HG02623 (cell line): ENCODE data around the gene CORO7.
A peak's percentile ranks its signal among the peaks of the same experiment; 100 is the strongest.
"Not testable (repeated sequence)": the region's sequence is repeated elsewhere in the genome, so short reads cannot be mapped to it uniquely, and the experiment has no call there.

Source experiments
- ATAC-seq: cut with Tn5 transposase; IDR thresholded peaks from one replicate; pipeline ENCODE4 v1.9.1; 2021; ENCODE audit warnings: moderate library complexity; ENCODE audit not compliant: unreplicated experiment

Gene CORO7

GRCh38 chr16:4358831-4359561, 57.4 kb downstream of the CORO7 start:
- ATAC-seq, result no peak

GRCh38 chr16:4358236-4358635, 58.2 kb downstream of the CORO7 start:
- no peak for ATAC-seq

- no peak for ATAC-seq
These were observed 59.6 kb downstream of the CORO7 start for GRCh38 chr16:4356820-4357219.

- ATAC-seq, result no peak
These were observed 61.6 kb downstream of the CORO7 start for GRCh38 chr16:4354512-4355409.

GRCh38 chr16:4353675-4354074, 62.7 kb downstream of the CORO7 start:
- ATAC-seq, result no peak

- ATAC-seq, result no peak
These were observed 63.6 kb downstream of the CORO7 start for GRCh38 chr16:4352843-4353242.

- no peak for ATAC-seq
These were observed 64.5 kb downstream of the CORO7 start for GRCh38 chr16:4351880-4352279.

- ATAC-seq, result peak; percentile 88
These were observed 65.4 kb downstream of the CORO7 start, which contains the start of gene PAM16 for GRCh38 chr16:4350787-4351659. Gene PAM16 (minus strand): TSS chr16:4351321. CDS start chr16:4351234, 87 bp downstream.

GRCh38 chr16:4350365-4350786, 66.0 kb downstream of the CORO7 start:
- no peak for ATAC-seq

- ATAC-seq, result no peak
These were observed 67.1 kb downstream of the CORO7 start for GRCh38 chr16:4349332-4349731.

GRCh38 chr16:4347765-4348509, 68.5 kb downstream of the CORO7 start:
- ATAC-seq, result no peak

- ATAC-seq, result no peak
These were observed 69.4 kb downstream of the CORO7 start for GRCh38 chr16:4347010-4347409.

GRCh38 chr16:4345836-4346781, 70.3 kb downstream of the CORO7 start:
- no peak for ATAC-seq

- ATAC-seq, result no peak
These were observed 71.2 kb downstream of the CORO7 start for GRCh38 chr16:4344983-4345835.

- not testable (repeated sequence) for ATAC-seq
These were observed 72.0 kb downstream of the CORO7 start for GRCh38 chr16:4344300-4344982.

- ATAC-seq, result no peak
These were observed 73.3 kb downstream of the CORO7 start for GRCh38 chr16:4342866-4343744.

- ATAC-seq, result no peak
These were observed 75.1 kb downstream of the CORO7 start for GRCh38 chr16:4341250-4341649.
